Amniotic stem cell (primary cell): ENCODE data around the gene SAMD14.

Source experiments
- DNase-seq: peaks from one replicate; lab custom pipeline; 2025; lab: John Stamatoyannopoulos, UW

Gene SAMD14

DNA sequence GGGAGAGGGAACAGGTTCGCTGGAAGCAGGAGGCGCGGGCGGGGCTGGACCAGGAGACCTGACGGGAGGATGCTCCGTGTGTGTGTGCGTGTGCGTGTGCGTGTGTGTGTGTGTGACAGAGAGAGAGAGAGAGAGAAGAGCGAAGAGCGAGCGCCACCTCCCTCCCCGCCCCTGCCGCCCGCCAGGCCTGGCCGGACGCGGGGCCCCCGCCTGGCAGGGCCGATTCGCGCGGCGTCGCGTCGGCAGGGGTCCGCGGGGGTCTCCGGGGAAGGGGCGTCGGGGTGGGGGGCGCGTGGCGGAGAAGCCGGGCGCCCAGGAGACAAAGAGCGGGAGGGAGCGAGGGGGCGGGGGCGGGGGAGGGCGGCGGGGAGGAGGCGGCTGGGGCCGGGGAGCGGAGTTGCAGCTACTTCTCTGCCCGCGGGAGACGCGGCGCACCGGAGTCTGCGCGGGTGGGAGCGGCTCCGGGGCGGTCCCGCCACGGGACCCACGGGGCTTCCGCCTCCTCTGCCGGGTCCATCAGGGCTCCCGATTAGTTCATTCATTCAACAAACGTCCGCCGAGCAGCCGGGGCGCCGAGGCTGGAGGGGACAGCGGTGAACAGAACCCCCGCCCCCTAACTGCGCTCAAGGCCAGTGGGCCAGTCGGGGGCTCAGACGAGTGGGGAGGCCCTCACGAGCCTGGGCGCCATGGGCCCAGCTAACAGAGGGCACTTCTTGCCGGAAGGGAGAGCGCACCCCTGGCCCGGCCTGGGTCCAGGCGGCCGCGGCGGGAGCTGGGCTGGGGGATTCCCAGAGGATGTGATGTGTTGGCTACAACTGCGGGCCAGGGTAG, at the start of gene SAMD14:
Gene SAMD14 (minus strand): TSS at position 433 of the 831 bp plus-strand sequence. CDS start 5,201 bp downstream, outside the sequence.
- no peak for DNase-seq

DNA sequence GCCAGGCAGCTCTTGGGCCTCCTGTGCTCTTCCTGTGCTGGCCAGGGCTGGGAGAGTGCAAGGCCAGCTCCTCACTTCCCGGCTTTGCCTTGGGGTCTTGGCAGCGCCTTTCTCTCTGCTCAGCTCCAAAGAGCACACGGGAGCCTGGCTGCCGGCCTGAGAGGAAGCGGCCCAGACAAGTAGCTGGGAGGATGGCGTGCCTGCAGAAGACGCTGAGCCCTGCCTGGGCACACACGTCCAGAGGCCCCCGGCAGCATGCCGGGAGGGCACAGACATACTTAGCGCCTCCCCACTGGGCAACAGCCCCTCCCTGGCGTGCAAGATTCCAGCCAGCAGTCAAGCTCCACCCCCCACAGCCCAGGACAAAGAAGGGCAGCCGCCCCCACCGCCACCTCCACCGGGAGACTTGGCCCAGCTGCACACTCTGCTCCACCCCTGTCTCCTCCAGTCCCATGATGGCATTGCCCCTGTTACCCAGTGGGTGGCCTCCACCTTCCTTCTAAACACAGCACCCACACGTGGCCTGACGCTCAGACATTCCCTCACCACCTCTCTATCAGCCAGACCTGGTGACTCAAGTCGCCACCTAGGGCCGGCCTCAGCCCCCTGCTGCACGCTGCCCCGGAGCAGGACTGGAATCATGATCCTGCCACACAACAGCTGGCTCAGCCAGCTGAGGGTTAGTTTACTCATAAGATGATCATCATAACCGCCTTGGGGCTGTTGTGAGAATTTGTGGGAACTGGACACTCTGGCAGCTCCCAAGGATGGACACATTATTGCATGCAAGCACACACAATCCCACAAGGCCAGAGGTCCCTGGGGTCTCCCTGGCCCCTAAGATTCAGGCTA, 48.2 kb upstream of the SAMD14 start:
- DNase-seq: peak; percentile 88

- no peak for DNase-seq
These were observed 47.5 kb upstream of the SAMD14 start for GRCh38 chr17:50177476-50177875.

GRCh38 chr17:50176559-50177357, 46.8 kb upstream of the SAMD14 start:
- DNase-seq: no peak

DNA sequence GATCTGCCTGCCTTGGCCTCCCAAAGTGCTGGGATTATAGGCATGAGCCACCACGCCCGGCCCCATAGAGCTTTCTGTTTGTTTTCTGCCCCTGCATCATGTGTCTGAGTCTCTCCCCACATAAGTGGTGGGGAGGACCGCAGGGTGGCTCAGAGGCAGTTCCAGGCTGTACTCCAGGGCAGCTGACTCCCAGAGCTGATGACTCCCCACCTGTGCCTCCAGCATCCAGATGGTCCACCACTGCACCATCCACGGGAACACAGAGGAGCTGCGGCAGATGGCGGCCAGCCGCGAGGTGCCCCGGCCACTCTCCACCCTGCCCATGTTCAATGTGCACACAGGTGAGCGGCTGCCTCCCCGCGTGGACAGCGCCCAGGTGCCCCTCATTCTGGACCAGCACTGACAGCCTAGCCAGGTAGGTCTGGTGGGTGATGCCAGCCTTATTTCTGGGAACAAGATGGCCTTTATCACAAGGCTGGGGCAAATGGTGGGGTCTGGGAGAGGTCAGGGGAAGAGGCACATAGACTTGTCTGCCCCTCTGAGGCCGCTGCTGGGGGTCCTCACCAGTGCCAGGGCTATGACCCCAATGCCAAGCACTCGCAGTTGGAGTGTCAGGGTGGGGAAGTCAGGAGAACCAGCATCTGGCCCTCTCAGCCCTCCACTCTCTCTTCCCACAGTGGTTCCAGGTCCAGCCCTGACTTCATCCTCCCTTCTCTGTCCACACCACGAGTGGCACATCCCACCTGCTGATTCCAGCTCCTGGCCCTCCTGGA, 45.3 kb upstream of the SAMD14 start:
- no peak for DNase-seq

DNA sequence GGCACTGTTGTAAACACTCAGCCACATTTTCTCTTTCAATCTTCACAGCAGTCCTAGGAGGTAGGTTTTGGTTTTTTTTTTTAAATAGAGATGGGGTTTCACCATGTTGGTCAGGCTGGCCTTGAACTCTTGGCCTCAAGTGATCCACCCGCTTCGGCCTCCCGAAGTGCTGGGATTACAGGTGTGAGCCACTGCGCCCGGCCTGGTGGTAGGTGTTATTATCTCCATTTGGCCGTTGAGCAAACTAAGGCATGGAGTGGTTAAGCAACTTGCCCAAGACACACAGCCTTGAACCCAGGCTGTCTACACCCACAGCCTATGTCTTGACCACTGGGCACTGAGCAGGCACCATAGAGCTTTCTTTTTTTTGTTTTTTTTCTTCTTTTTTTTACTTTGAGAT, 44.5 kb upstream of the SAMD14 start:
- DNase-seq: no peak

DNA sequence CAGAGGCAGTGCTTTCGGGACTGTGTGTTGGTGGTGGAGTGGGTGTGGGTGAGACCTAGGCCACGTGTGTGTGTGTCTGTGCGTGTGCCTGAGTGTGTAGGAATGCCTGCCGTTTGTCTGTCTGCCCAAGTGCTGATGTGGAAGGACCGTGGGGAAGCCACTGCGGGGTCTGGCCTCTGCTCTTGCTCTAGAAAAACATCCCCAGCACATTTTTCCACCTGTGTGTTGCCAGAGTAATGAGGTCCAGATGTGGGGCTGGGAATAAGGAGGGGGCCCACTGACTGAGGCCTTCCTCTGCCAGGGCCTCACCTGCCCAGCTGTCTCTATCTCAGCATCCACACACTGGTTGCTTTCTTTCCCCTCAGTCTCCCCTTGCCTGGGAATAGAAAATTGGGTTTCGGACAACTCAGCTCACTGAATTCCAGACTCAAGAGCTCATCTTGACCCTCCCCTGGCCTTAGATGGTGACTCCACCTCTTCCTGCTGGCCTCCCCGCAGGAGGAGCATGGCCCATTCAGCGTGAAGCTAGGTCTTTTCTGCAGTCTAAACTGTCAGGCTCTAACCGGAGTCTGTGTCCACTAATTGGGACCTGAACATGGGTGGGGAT, 43.5 kb upstream of the SAMD14 start:
- DNase-seq: no peak

GRCh38 chr17:50172936-50173334, 43.0 kb upstream of the SAMD14 start:
- no peak for DNase-seq

GRCh38 chr17:50172130-50172529, 42.2 kb upstream of the SAMD14 start:
- no peak for DNase-seq

GRCh38 chr17:50171371-50172071, 41.6 kb upstream of the SAMD14 start:
- DNase-seq: no peak

- DNase-seq: no peak
These were observed 40.9 kb upstream of the SAMD14 start for GRCh38 chr17:50170662-50171370.

DNA sequence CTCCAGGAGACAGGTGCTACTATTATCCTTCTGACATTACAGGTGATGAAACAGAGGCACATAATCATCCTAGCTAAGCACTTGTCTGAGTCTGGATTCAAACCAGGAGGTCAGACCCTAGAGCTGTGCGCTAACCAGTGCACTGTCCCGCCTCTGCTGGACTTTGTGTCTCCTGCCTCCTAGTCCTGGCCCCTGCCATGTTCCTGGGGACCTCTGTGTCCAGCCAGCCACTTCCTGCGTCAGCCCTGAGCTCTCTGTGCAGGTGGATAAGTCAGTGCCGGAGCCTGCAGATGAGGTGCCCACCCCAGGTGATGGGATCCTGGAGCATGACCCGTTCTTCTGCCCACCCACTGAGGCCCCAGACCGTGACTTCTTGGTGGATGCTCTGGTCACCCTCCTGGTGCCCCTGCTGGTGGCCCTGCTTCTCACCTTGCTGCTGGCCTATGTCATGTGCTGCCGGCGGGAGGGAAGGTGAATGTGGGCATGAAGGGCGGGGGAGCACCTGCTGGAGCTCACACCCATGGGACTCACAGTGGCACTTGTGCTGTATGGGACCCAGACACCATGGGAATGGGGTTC, 40.0 kb upstream of the SAMD14 start:
- no peak for DNase-seq

DNA sequence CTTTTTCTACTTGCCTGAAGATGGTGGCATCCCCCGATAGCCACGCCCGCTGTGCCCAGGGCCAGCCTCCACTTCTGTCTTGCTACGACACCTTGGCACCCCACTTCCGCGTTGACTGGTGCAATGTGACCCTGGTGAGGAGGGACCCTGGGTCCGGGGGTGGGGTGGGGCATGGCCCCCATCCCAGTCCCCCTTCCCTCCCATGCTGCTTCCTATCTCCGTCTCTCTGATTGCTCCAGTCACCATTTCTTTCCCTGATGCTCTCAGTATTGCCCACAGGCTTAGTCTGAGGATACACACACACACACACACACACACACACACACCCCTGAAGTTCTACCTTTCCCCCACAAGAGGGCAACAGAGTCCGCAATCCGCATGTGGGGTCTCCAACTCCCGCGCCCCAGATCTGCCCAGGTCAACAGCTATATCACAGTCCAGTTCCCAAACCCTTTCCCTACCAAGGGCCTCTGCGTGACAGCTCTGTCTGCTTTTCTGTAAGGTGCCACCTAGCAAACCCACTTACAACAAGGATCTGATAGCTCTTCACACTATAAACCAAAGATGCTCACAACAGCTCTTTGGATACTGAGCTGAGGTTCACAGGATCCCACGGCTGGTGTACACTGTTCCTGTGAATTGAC, 39.3 kb upstream of the SAMD14 start:
- DNase-seq: no peak

DNA sequence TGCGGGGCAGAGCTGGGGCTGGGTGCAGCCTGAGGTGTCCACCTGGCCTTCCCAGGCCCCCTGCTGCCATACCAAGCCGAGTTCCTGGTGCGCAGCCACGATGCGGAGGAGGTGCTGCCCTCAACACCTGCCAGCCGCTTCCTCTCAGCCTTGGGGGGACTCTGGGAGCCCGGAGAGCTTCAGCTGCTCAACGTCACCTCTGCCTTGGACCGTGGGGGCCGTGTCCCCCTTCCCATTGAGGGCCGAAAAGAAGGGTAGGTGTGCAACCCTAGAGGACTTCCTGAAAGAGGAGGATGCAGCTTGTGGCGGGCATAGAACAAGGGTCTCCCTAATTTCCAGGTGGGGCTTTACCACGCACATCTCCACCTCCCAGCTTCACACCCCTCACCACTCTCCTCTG, 38.4 kb upstream of the SAMD14 start:
- DNase-seq: no peak

DNA sequence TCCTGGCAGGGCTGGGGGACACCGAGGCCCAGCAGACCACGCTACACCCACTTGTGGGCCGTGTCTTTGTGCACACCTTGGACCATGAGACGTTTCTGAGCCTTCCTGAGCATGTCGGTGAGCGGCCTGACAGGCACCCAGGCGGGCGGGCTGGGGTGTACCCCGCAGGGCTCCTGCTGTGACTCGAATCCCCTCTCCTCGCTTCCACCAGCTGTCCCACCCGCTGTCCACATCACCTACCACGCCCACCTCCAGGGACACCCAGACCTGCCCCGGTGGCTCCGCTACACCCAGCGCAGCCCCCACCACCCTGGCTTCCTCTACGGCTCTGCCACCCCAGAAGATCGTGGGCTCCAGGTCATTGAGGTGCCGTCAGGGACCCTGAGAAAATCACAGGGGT, 37.4 kb upstream of the SAMD14 start:
- DNase-seq: no peak

- DNase-seq: no peak
These were observed 36.7 kb upstream of the SAMD14 start for GRCh38 chr17:50166518-50167181.

- DNase-seq: no peak
These were observed 36.0 kb upstream of the SAMD14 start, which contains the start of gene SGCA for GRCh38 chr17:50165867-50166517. TSS of gene SGCA (plus strand) at chr17:50166005. CDS start at chr17:50166041, 36 bp downstream.

DNA sequence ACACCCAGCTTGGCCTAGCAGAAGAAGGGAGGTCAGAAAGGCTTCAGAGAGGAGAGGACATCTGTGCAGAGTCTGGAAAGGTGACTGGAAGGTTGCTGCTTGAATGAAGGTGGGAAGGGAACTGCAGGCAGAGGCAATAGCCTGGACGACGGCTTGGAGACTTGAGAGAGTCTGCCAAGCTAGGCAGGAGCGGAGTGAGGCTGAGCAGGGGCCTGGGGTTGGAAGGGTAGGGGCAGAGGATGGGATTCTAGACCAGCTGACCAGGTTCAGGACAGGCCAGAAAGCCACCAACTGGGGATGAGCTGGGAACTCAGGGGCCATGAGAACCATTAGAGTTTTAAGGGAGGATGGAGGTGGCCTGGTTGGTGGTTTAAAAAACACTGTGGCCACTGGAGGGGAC, 35.5 kb upstream of the SAMD14 start:
- no peak for DNase-seq
